Liver (tissue), 3 donors: ENCODE results near the gene PEX12.
"Not testable (repeated sequence)": the region's sequence is repeated elsewhere in the genome, so short reads cannot be mapped to it uniquely, and the experiment has no call there.

Experiments used
- FOXA2 ChIP-seq: IDR thresholded peaks from 2 replicates; pipeline ENCODE4 v1.6.1; 2016; ENCODE audit warnings: antibody characterized with exemption
- JUND ChIP-seq, 2 donors: IDR thresholded peaks; 2 replicates each; pipeline ENCODE4 v1.6.1; 2016; ENCODE audit warnings: antibody characterized with exemption in 2 of 2
- RAD21 ChIP-seq, 2 donors: IDR thresholded peaks; 2 replicates each; pipeline ENCODE4 v1.6.1; 2016; ENCODE audit warnings: antibody characterized with exemption in 2 of 2, mild to moderate bottlenecking in 2 of 2
- TAF1 ChIP-seq: conservative IDR thresholded peaks from 2 replicates; pipeline ENCODE4 v1.6.1; 2016; ENCODE audit warnings: antibody characterized with exemption, mild to moderate bottlenecking
- YY1 ChIP-seq: IDR thresholded peaks from 2 replicates; pipeline ENCODE4 v1.6.1; 2016; ENCODE audit warnings: antibody characterized with exemption, mild to moderate bottlenecking
- TF ChIP-seq, protein P1 (sequence below): fragments of 150-350 bp; IDR thresholded peaks from 2 replicates; pipeline ENCODE4 v1.5.1; 2017; ENCODE audit warnings: improper control_type of control experiment, low read depth, low read length; ENCODE audit not compliant: missing input control
- TF ChIP-seq, protein P2 (sequence below): IDR thresholded peaks from 2 replicates; pipeline ENCODE4 v1.6.1; 2016; ENCODE audit warnings: antibody characterized with exemption, mild to moderate bottlenecking
- donor health status: healthy.
- donor health status: healthy.

DNA sequence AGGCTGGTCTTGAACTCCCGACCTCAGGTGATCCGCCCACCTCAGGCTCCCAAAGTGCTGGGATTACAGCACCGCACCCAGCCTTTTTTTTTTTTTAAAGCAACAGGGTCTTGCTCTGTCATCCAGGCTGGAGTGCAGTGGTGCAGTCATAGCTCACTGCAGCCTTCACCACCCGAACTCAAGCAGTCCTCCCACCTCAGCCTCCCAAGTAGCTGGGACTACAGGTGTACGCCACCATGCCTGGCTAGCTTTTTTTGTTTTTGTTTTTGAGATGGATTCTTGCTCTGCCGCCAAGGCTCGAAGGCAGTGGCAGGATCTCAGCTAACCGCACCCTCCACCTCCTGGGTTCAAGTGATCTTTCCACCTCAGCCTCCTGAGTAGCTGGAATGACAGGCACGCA lies 43.0 kb downstream of the PEX12 start:
- TF ChIP-seq, protein P1, sequence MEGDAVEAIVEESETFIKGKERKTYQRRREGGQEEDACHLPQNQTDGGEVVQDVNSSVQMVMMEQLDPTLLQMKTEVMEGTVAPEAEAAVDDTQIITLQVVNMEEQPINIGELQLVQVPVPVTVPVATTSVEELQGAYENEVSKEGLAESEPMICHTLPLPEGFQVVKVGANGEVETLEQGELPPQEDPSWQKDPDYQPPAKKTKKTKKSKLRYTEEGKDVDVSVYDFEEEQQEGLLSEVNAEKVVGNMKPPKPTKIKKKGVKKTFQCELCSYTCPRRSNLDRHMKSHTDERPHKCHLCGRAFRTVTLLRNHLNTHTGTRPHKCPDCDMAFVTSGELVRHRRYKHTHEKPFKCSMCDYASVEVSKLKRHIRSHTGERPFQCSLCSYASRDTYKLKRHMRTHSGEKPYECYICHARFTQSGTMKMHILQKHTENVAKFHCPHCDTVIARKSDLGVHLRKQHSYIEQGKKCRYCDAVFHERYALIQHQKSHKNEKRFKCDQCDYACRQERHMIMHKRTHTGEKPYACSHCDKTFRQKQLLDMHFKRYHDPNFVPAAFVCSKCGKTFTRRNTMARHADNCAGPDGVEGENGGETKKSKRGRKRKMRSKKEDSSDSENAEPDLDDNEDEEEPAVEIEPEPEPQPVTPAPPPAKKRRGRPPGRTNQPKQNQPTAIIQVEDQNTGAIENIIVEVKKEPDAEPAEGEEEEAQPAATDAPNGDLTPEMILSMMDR = not testable (repeated sequence)
- TF ChIP-seq YY1; TAF1; RAD21 (IDR thresholded peaks at IDR 0.05); JUND (IDR thresholded peaks at IDR 0.05); FOXA2: not testable (repeated sequence)
- TF ChIP-seq, protein P2, sequence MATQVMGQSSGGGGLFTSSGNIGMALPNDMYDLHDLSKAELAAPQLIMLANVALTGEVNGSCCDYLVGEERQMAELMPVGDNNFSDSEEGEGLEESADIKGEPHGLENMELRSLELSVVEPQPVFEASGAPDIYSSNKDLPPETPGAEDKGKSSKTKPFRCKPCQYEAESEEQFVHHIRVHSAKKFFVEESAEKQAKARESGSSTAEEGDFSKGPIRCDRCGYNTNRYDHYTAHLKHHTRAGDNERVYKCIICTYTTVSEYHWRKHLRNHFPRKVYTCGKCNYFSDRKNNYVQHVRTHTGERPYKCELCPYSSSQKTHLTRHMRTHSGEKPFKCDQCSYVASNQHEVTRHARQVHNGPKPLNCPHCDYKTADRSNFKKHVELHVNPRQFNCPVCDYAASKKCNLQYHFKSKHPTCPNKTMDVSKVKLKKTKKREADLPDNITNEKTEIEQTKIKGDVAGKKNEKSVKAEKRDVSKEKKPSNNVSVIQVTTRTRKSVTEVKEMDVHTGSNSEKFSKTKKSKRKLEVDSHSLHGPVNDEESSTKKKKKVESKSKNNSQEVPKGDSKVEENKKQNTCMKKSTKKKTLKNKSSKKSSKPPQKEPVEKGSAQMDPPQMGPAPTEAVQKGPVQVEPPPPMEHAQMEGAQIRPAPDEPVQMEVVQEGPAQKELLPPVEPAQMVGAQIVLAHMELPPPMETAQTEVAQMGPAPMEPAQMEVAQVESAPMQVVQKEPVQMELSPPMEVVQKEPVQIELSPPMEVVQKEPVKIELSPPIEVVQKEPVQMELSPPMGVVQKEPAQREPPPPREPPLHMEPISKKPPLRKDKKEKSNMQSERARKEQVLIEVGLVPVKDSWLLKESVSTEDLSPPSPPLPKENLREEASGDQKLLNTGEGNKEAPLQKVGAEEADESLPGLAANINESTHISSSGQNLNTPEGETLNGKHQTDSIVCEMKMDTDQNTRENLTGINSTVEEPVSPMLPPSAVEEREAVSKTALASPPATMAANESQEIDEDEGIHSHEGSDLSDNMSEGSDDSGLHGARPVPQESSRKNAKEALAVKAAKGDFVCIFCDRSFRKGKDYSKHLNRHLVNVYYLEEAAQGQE = not testable (repeated sequence)
